GM23248 (cell line): ENCODE results near the gene AGAP1.

ENCODE experiments used
- EZH2 ChIP-seq: fragments of 200-600 bp; sonication (generic); IDR thresholded peaks from 2 replicates; pipeline ENCODE4 v1.6.1; 2018; ENCODE audit warnings: antibody characterized with exemption, mild to moderate bottlenecking; ENCODE audit not compliant: insufficient read depth, poor library complexity, severe bottlenecking
- EZH2phosphoT487 ChIP-seq: fragments of 200-600 bp; sonication (generic); IDR thresholded peaks from 2 replicates; pipeline ENCODE4 v1.6.1; 2018; ENCODE audit warnings: antibody characterized with exemption, moderate library complexity, mild to moderate bottlenecking, low read depth; ENCODE audit not compliant: insufficient read depth

DNA sequence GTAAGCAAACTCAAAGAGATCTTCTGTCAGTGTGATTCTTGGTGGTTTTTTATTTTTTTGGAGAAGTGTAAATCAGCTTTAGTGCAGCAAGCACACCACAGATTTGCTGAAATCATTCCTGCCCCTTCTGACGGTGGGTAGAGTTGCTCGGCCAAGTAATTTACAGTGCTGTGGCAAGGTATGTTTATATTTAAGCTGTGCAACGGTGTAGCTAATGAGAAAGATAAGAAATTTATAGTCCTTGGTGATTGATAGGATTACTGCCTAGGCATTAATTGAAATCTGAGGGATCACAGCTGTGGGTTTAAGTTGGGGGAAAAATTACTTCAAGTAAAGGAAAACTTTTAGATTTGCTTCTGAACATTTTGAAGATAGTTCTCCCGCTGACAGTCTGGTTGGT, 286.6 kb downstream of the AGAP1 start:
- TF ChIP-seq EZH2phosphoT487: no peak
- TF ChIP-seq EZH2: no peak
